T-helper 1 cell (primary cell): Measurements from ENCODE around the gene UBN1.

Experiments
- DNase-seq, 5 donors: peaks; one replicate each; pipeline ENCODE4 v3.0.0-alpha.2; 2012 to 2020
- total RNA-seq, 4 donors: gene quantifications; one replicate each; lab custom pipeline; 2026; lab: John Stamatoyannopoulos, UW

The UBN1 gene, protein sequence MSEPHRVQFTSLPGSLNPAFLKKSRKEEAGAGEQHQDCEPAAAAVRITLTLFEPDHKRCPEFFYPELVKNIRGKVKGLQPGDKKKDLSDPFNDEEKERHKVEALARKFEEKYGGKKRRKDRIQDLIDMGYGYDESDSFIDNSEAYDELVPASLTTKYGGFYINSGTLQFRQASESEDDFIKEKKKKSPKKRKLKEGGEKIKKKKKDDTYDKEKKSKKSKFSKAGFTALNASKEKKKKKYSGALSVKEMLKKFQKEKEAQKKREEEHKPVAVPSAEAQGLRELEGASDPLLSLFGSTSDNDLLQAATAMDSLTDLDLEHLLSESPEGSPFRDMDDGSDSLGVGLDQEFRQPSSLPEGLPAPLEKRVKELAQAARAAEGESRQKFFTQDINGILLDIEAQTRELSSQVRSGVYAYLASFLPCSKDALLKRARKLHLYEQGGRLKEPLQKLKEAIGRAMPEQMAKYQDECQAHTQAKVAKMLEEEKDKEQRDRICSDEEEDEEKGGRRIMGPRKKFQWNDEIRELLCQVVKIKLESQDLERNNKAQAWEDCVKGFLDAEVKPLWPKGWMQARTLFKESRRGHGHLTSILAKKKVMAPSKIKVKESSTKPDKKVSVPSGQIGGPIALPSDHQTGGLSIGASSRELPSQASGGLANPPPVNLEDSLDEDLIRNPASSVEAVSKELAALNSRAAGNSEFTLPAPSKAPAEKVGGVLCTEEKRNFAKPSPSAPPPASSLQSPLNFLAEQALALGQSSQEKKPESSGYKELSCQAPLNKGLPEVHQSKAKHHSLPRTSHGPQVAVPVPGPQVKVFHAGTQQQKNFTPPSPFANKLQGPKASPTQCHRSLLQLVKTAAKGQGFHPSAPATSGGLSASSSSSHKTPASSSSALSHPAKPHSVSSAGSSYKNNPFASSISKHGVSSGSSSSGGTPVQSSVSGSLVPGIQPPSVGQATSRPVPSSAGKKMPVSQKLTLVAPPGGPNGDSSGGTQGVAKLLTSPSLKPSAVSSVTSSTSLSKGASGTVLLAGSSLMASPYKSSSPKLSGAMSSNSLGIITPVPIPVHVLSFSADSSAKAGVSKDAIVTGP (N-terminal part only)
- 96.2 to 116 (median 102) reads per million in 4 donors for total RNA-seq

DNA sequence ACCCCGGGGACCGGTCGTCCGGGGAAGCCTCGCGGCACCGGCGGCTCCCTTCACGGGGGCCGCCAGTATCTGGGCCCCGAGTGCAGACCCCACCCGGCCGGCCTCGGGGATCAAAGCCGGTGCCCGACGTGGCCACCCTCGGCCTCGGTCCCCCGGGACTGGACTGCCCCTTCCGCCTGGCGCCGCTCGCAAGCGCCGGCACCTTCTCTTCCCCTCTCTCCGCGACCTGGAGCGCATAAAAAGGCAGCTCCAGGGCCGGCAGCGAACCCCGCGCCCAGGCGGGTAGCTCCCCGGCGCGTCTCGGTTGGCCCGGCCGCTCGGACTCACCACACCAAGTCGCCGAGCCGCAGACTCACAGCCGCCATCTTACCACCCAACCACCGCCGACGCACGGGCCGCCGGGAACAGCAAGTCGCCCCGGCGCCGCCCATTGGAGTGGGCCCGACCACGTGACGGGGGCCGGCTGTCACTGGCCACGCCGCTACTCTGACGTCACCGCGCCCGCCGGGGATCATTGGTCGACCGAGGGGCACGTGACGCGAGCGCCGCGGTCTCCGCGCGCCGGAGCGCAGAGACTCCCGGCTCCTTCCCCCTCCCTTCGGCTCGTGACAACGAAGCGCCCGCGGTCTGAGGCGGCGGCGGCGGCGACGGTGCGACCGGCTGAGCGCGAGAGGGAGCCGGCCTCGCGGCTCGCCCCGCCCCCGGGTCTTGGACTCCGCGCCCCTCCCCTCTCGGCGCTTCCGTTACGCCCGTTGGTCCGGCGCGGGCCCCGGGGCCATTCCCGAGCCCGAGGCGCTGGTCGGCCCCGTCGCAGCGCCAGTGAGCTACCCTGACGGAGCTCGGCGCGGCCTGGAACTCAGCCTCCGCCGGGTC is at the start of gene UBN1, which contains the start of gene GLYR1:
Gene UBN1 (plus strand): TSS at position 581 of the 873 bp plus-strand sequence. CDS start 5,437 bp downstream, outside the sequence.
Gene GLYR1 (minus strand): TSS at position 388 of the 873 bp plus-strand sequence. CDS start 23 bp downstream, at position 365.
- peak; percentile 98 to 100 (median 99) for DNase-seq

DNA sequence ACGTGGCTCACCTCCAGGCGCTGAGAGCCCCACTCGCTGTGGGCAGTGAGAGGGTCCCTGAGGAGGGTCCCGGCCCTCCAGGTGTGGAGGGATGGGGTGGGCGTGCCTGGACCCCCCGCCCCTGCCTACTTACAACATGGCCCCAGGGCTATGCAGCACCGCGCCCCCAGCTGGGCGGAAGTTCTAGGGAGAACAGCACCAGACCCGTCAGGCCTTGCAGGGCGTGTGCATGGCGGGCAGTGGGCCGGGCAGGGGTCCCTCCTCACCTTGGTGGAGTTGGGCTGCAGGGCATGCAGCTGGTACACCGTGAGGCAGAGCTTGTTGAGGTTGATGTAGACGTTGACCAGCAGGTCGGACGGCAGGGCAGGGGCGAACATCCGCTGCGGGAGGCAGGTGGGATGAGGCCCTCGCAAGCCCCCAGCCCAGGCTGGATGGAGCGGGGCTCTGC is 49.5 kb upstream of the UBN1 start:
- no peak for DNase-seq

- DNase-seq, result no peak
These were observed 48.8 kb upstream of the UBN1 start for GRCh38 chr16:4798456-4798855.

- DNase-seq, result no peak
These were observed 48.0 kb upstream of the UBN1 start for GRCh38 chr16:4799171-4799855.

- no peak for DNase-seq
These were observed 46.8 kb upstream of the UBN1 start for GRCh38 chr16:4800290-4801041.

DNA sequence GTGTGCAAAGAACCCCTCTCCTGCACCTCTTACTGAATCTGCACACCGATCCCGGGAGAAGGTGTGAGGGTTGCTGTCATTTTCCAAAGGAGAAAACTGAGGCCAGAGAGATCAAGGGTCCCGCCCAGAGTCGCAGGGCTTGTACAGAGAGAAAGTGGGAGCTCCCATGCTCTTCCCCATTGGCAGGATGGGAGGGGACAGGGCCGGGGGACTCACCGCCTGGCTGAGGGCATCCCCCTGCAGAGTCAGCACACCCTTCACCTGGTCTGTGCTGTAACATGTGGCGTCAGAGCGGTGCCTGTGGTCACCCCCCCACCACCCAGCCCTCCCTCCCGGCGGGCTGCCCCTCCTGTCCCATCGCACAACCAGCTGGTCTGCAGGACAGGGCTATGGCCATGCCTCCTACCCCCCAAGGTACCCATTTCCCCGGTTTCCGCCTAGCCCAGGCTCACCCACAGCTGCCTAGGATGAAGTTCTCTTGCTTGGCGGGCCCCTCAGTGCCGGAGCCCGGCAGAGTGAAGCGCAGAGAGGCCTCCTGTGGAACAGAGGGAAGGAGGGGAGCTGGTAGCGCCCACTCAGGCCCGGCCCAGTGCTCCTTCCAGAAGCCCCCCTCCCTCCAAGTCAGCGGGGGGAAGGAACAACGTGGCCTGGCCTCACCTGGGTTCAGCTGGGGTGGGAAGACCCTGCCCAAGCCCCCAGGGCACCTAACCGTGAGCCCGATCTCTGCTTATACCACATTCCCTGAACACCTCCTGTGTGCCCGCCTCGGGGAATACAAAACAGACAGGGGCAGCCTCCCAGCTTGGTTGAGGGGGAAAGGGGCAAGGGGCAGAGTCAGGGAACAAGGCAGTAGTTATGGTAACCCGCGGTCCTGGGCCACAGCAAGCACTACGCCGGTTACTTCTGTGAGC is 46.0 kb upstream of the UBN1 start:
- no peak for DNase-seq

DNA sequence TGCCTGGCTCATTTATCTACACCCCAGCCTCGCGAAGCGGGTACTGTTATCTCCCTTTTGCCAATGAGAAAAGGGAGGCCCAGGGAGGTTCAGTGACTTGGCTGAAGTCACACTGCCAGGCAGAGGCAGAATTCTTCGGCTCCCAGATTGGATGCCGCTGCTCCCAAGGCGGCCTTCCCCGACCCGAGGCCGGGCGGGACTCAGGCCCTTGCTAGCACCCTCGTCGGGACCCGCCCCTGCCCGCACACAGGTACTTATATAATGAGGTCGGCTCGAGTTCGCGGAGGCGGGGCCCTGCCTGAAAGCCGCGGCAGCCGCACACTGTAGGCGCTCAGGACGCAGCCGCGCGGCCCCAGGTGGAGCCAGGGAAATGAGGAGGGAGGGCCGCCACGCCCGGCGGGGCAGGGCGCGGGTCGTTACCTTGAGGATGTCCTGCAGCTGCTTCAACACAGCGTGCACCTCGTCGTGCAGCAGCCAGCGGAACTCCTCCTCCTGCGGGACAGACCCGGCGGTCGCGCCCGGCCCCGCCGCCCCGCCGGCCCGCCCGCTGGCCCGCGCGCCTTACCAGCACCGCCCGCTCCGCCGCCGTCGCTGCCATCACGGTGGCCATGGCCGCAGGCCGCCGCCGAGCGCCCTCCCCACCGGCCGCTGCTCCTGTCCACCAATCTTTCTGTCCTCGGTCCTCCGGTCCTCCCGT is 45.2 kb upstream of the UBN1 start, which contains the start of gene ROGDI:
Gene ROGDI (minus strand): TSS at position 672 of the 697 bp plus-strand sequence. CDS start 62 bp downstream, at position 610.
- DNase-seq, result peak; percentile 78 to 85 (median 82)

DNA sequence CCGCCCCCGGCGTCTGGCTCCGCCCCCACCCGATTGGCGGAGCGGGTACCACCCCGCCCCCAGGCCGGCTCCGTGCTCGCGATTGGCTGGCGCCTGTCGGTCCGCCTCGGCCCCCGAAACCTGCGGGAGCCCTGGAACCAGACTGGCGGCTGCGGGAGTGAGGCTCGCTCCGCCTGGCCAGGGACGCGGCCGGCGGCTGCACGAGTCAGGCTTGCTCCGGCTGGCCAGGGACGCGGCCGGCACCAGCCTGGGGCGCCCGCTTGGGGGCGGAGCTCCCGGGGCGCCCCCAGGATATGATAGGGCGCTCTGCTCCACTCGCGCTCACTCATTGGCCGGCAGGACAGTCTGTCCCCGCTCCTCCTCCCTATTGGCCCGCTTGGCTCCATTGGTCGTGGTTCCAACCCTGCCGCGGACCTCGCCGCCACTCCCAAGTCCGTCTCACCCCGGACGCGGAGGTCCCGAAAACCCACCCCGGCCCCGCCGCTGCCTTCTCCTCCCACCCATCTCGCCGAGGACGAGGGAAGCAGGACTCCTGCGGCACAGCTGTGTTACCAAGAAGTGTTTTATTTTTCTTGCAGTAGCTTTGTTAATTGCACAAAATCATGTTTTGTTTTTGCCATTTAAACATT is 44.5 kb upstream of the UBN1 start:
- DNase-seq, result peak; percentile 80 to 87 (median 84)

DNA sequence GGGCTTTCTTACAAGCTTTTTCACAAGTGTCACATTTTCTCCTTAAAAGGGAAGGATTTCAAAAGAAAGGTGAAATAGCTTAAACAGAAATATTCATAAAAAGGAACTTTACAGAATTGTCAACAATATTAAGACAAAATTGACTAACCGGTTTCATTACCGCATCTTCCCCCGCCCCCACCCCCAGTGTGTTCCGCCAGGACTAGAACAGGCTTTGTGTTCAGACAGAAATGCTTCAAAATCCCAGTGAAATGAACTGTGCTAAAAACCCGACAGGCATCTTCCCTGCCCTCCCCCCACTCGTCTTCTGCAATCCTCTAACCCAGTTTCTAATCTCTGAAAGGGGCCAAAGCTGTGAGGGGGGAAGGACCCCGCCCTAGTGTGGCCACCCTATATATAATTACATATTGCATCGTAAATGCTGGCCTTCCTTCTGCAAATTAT is 43.9 kb upstream of the UBN1 start:
- no peak for DNase-seq

GRCh38 chr16:4803898-4804762 is 43.2 kb upstream of the UBN1 start:
- DNase-seq, result no peak

GRCh38 chr16:4805231-4805630 is 42.0 kb upstream of the UBN1 start:
- no peak for DNase-seq

- DNase-seq, result no peak
These were observed 41.0 kb upstream of the UBN1 start for GRCh38 chr16:4806280-4806679.

DNA sequence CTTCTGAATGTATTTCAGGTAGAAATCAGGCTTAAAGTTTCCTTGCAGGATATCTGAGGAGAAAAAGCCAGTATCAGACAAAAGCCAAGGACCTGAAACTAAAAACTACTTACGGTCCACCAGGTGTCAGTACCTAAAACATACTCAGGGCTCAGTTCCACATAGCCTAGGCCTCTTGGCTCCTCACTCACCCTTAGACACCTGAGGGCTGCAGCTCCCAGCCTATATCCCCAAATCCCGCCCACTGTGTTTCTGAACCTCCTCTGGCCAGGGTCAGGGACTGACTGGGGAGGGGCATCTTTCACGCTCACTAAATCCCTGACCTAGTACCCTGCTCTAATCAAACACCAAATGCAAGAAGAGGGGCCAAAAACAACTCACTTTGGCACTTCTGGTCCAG is 36.0 kb upstream of the UBN1 start:
- DNase-seq, result no peak

- no peak for DNase-seq
These were observed 35.5 kb upstream of the UBN1 start for GRCh38 chr16:4811773-4812172.

GRCh38 chr16:4813251-4814003 is 33.9 kb upstream of the UBN1 start:
- no peak for DNase-seq

DNA sequence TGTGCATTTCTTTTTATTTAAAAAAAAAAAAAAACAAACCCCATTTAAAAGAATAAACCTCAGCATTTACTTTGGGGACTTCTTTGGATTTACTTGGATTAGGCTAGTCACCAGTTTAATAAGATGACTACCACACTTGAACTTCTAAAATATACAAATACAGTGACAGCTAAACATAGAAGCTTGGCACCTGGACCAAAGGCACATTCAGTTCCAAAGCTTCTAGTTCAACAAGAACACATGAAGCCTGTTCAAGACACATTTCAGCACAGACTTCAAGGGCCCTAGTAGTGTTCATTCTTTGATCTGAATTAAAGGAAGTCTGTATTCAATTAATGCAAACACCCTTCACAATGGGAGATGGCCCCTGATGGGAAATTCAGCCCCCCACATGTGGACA is 33.2 kb upstream of the UBN1 start:
- no peak for DNase-seq
